HepG2 (cell line): ENCODE data around the gene NSD1. TPM values are rescaled to one million over a fixed set of nuclear protein-coding genes. Genes with fewer than 3 reads are reported as not detected.
A peak's percentile ranks its signal among the peaks of the same experiment; 100 is the strongest.

Experiments used
- EED ChIP-seq: sonication (generic); formaldehyde crosslinking; IDR thresholded peaks from 2 replicates; pipeline ENCODE4 v1.5.0; 2020; ENCODE audit warnings: mild to moderate bottlenecking, missing genetic modification reagents
- GFI1 ChIP-seq: sonication (generic); formaldehyde crosslinking; IDR thresholded peaks from 2 replicates; pipeline ENCODE4 v1.5.0; 2020; ENCODE audit warnings: missing genetic modification reagents, mild to moderate bottlenecking, borderline replicate concordance
- HDAC1 ChIP-seq: sonication (generic); formaldehyde crosslinking; IDR thresholded peaks from 2 replicates; pipeline ENCODE4 v1.5.1; 2020; ENCODE audit warnings: mild to moderate bottlenecking, missing genetic modification reagents
- HNF4G ChIP-seq, 2 experiments: sonication (generic) in 1 of 2; formaldehyde crosslinking in 1 of 2; IDR thresholded peaks; 2 replicates each; pipeline versions ENCODE4 v1.4.0 to v1.6.1; 2011 to 2020; ENCODE audit warnings: borderline replicate concordance in 2 of 2, low read depth in 2 of 2, mild to moderate bottlenecking in 2 of 2, low read length in 1 of 2, missing genetic modification reagents in 1 of 2, moderate library complexity in 1 of 2
- HOXA9 ChIP-seq: sonication (generic); formaldehyde crosslinking; IDR thresholded peaks from 2 replicates; pipeline ENCODE4 v1.8.1; 2022; ENCODE audit warnings: missing genetic modification reagents, mild to moderate bottlenecking, moderate library complexity, borderline replicate concordance
- IRF2 ChIP-seq: IDR thresholded peaks from 2 replicates; pipeline ENCODE4 v1.6.1; 2018; ENCODE audit warnings: missing genetic modification reagents, missing compliant biosample characterization
- NFE2 ChIP-seq: sonication (generic); formaldehyde crosslinking; IDR thresholded peaks from 2 replicates; pipeline ENCODE4 v1.4.0; 2020; ENCODE audit warnings: missing genetic modification reagents
- NONO ChIP-seq, 2 experiments: fragments of 450-650 bp in 1 of 2; sonication (generic) in 1 of 2; formaldehyde crosslinking in 1 of 2; IDR thresholded peaks in 1 of 2; conservative IDR thresholded peaks in 1 of 2; 2 replicates each; pipeline versions ENCODE4 v1.6.1 to v1.8.0; 2017 to 2022; ENCODE audit warnings: mild to moderate bottlenecking in 1 of 2, missing genetic modification reagents in 1 of 2, moderate library complexity in 1 of 2
- SKI ChIP-seq: fragments of 450-650 bp; IDR thresholded peaks from one replicate; pipeline ENCODE4 v1.6.1; 2018; ENCODE audit warnings: mild to moderate bottlenecking; ENCODE audit not compliant: partially characterized antibody
- SRF ChIP-seq: IDR thresholded peaks from 2 replicates; pipeline ENCODE4 v1.6.1; 2011; ENCODE audit warnings: mild to moderate bottlenecking, low read depth, low read length, moderate library complexity
- ZNF121 ChIP-seq: sonication (generic); formaldehyde crosslinking; IDR thresholded peaks from 2 replicates; pipeline ENCODE4 v1.5.0; 2020; ENCODE audit warnings: mild to moderate bottlenecking, missing genetic modification reagents
- ZNF761 ChIP-seq: sonication (generic); formaldehyde crosslinking; conservative IDR thresholded peaks from 2 replicates; pipeline ENCODE4 v1.4.0; 2020; ENCODE audit warnings: mild to moderate bottlenecking, missing genetic modification reagents
- ZNF777 ChIP-seq: sonication (generic); formaldehyde crosslinking; IDR thresholded peaks from 2 replicates; pipeline ENCODE4 v1.4.0; 2020; ENCODE audit warnings: missing genetic modification reagents
- polyA plus RNA-seq, 8 experiments: library from polyadenylated mRNA; depleted of rRNA in 3 of 8; stranded (reverse) in 7 of 8; unstranded in 1 of 8; fragments of >200 nt; fragmentation: Illumina TruSeq in 4 of 8; extraction: Trizol in 4 of 8; gene quantifications; 2 replicates each; pipeline versions ENCODE4 v1.2.1 to v1.2.3, GENCODE V29; 2011 to 2016; ENCODE audit warnings: low read depth in 4 of 8, missing spikeins in 1 of 8, mixed read lengths in 1 of 8; ENCODE audit not compliant: insufficient read depth in 1 of 8
- total RNA-seq, 5 experiments: library from RNA; depleted of rRNA; stranded (reverse); fragments of >200 nt; fragmentation: Illumina TruSeq; extraction: Trizol; gene quantifications; 2 replicates each; pipeline ENCODE4 v1.2.3, GENCODE V29; 2016; ENCODE audit warnings: low read depth in 1 of 5
- TF ChIP-seq, protein P1 (sequence below): sonication (generic); formaldehyde crosslinking; IDR thresholded peaks from 2 replicates; pipeline ENCODE4 v1.4.0; 2020; ENCODE audit warnings: mild to moderate bottlenecking, low read depth, missing genetic modification reagents
- TF ChIP-seq, protein P2 (sequence below): sonication (generic); formaldehyde crosslinking; IDR thresholded peaks from 2 replicates; pipeline ENCODE4 v1.9.0; 2021; ENCODE audit warnings: missing genetic modification reagents, mild to moderate bottlenecking, borderline replicate concordance
- TF ChIP-seq, protein P3 (sequence below): sonication (generic); formaldehyde crosslinking; IDR thresholded peaks from 2 replicates; pipeline ENCODE4 v1.4.0; 2020; ENCODE audit warnings: low read depth, missing genetic modification reagents
- TF ChIP-seq, protein P4 (sequence below): sonication (generic); formaldehyde crosslinking; IDR thresholded peaks from 2 replicates; pipeline ENCODE4 v1.5.0; 2020; ENCODE audit warnings: missing genetic modification reagents
- TF ChIP-seq, protein P5 (sequence below): sonication (generic); formaldehyde crosslinking; IDR thresholded peaks from 2 replicates; pipeline ENCODE4 v1.4.0; 2020; ENCODE audit warnings: missing genetic modification reagents

Gene NSD1
- total and polyA plus RNA-seq, 2 of the 13 experiments (the other 11 are each of a cell fraction or from before 2014, with no cell fraction given), result 0.01 to 0.09 TPM

DNA sequence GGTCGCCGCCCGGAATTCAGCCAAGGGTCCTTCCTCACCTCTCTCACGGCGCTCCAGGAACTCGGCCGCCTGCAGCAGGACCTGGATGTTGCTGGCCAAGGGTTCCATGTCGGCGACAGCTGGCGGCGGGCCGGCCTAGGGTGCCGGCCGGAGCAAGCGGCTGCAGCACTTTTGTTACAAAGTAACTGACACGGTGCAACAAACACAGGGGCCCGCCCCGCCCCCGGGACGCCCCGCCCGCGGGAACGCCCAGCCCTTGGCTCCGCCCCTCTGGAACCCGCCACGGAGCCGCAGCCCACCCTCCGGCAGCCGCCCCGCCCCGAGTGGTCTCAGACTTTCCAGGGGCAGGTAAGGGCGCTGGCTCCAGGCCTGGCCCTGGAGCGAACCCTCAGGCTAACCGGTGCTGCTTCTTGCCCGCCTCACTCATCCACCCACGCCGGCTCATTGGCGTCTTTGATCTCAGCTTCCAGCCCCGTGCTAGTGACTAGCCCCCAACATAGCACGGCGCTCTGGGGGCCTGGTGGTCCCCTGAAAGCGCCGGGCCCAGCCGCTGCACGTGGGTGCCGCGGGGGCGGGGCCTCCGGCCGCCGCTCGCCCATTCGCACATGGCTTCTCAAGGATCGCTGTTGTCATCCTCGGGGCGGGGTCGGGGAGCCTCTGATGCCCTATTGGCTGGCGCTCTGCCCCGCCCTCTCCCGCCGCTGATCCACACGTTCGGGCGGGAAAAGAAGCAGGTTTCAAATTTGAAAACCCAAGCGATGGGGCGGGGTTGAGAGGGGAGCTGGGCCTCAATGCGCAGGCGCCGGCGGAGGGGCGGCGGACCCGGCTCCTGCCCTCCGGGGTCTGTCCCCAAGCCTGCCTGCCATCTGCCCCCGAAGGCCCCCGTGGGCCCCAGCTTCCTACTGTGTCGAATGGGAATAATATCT is 178.4 kb downstream of the NSD1 start, which contains the start of gene MXD3 (continued):
- TF ChIP-seq, protein P1, sequence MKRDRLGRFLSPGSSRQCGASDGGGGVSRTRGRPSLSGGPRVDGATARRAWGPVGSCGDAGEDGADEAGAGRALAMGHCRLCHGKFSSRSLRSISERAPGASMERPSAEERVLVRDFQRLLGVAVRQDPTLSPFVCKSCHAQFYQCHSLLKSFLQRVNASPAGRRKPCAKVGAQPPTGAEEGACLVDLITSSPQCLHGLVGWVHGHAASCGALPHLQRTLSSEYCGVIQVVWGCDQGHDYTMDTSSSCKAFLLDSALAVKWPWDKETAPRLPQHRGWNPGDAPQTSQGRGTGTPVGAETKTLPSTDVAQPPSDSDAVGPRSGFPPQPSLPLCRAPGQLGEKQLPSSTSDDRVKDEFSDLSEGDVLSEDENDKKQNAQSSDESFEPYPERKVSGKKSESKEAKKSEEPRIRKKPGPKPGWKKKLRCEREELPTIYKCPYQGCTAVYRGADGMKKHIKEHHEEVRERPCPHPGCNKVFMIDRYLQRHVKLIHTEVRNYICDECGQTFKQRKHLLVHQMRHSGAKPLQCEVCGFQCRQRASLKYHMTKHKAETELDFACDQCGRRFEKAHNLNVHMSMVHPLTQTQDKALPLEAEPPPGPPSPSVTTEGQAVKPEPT, result no peak
- TF ChIP-seq HOXA9 (0 out of 2 replicates have a peak, but pooled peaks have one; percentile 56), HNF4G (IDR thresholded peaks at IDR 0.05; ENCODE audit: borderline replicate concordance, low read depth, low read length) (no peak), HNF4G (CRISPR knock-in tag; IDR thresholded peaks at IDR 0.05; ENCODE audit: borderline replicate concordance, low read depth) (no peak), IRF2 (CRISPR knock-in tag) (no peak), GFI1 (CRISPR knock-in tag) (no peak), NFE2 (CRISPR knock-in tag) (no peak), ZNF777 (CRISPR knock-in tag) (0 out of 2 replicates have a peak, but pooled peaks have one; percentile 43), SRF (no peak), EED (no peak), HDAC1 (CRISPR knock-in tag) (peak; percentile 95), ZNF121 (CRISPR knock-in tag) (no peak), SKI (no peak), NONO (IDR thresholded peaks at IDR 0.05) (no peak), NONO (CRISPR knock-in tag; conservative IDR thresholded peaks at IDR 0.05) (peak; percentile 54), ZNF761 (CRISPR knock-in tag) (no peak)
- TF ChIP-seq, protein P2, sequence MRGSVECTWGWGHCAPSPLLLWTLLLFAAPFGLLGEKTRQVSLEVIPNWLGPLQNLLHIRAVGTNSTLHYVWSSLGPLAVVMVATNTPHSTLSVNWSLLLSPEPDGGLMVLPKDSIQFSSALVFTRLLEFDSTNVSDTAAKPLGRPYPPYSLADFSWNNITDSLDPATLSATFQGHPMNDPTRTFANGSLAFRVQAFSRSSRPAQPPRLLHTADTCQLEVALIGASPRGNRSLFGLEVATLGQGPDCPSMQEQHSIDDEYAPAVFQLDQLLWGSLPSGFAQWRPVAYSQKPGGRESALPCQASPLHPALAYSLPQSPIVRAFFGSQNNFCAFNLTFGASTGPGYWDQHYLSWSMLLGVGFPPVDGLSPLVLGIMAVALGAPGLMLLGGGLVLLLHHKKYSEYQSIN (CRISPR knock-in tag), result no peak
- TF ChIP-seq, protein P3, sequence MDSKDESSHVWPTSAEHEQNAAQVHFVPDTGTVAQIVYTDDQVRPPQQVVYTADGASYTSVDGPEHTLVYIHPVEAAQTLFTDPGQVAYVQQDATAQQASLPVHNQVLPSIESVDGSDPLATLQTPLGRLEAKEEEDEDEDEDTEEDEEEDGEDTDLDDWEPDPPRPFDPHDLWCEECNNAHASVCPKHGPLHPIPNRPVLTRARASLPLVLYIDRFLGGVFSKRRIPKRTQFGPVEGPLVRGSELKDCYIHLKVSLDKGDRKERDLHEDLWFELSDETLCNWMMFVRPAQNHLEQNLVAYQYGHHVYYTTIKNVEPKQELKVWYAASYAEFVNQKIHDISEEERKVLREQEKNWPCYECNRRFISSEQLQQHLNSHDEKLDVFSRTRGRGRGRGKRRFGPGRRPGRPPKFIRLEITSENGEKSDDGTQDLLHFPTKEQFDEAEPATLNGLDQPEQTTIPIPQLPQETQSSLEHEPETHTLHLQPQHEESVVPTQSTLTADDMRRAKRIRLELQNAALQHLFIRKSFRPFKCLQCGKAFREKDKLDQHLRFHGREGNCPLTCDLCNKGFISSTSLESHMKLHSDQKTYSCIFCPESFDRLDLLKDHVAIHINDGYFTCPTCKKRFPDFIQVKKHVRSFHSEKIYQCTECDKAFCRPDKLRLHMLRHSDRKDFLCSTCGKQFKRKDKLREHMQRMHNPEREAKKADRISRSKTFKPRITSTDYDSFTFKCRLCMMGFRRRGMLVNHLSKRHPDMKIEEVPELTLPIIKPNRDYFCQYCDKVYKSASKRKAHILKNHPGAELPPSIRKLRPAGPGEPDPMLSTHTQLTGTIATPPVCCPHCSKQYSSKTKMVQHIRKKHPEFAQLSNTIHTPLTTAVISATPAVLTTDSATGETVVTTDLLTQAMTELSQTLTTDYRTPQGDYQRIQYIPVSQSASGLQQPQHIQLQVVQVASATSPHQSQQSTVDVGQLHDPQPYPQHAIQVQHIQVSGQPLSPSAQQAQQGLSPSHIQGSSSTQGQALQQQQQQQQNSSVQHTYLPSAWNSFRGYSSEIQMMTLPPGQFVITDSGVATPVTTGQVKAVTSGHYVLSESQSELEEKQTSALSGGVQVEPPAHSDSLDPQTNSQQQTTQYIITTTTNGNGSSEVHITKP (CRISPR knock-in tag), result no peak
- TF ChIP-seq, protein P4, sequence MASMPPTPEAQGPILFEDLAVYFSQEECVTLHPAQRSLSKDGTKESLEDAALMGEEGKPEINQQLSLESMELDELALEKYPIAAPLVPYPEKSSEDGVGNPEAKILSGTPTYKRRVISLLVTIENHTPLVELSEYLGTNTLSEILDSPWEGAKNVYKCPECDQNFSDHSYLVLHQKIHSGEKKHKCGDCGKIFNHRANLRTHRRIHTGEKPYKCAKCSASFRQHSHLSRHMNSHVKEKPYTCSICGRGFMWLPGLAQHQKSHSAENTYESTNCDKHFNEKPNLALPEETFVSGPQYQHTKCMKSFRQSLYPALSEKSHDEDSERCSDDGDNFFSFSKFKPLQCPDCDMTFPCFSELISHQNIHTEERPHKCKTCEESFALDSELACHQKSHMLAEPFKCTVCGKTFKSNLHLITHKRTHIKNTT, result no peak
- TF ChIP-seq, protein P5, sequence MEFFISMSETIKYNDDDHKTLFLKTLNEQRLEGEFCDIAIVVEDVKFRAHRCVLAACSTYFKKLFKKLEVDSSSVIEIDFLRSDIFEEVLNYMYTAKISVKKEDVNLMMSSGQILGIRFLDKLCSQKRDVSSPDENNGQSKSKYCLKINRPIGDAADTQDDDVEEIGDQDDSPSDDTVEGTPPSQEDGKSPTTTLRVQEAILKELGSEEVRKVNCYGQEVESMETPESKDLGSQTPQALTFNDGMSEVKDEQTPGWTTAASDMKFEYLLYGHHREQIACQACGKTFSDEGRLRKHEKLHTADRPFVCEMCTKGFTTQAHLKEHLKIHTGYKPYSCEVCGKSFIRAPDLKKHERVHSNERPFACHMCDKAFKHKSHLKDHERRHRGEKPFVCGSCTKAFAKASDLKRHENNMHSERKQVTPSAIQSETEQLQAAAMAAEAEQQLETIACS (CRISPR knock-in tag), result no peak
